GM21529 (cell line): Measurements from ENCODE around the gene BLOC1S4.
"Not testable (repeated sequence)": the region's sequence is repeated elsewhere in the genome, so short reads cannot be mapped to it uniquely, and the experiment has no call there.

Experiments used
- ATAC-seq: cut with Tn5 transposase; IDR thresholded peaks from one replicate; pipeline ENCODE4 v1.9.1; 2021; ENCODE audit not compliant: unreplicated experiment

Gene BLOC1S4

DNA sequence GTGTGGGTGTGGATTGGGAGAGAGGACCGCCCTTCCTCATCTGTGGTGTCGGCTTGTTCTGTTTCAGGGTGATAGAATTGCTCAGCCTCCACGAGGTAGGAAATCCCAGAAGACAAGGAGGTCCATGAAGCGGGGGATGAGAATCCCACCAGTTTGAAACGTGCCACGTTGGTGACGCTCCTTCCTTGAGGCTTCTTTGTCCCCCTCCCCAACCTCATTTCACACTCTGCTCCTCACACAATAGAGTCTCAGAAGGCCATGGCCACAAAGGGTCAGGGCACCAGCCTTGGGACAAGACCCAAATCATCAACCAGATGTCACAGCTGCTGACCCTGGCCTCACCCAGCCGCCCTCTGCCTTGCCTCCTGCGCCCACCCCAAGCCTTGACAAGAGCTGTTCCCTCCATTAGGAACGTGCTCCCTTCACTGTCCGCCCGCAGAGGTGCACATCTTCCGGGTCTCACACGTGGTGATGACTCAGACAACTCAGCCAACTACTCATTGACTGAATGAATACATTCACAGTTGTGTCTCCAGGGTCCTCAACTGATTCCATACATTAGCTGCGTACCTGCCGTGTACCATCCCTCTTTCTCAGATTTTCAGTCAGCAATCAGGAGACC lies 18.3 kb downstream of the BLOC1S4 start:
- no peak for ATAC-seq

DNA sequence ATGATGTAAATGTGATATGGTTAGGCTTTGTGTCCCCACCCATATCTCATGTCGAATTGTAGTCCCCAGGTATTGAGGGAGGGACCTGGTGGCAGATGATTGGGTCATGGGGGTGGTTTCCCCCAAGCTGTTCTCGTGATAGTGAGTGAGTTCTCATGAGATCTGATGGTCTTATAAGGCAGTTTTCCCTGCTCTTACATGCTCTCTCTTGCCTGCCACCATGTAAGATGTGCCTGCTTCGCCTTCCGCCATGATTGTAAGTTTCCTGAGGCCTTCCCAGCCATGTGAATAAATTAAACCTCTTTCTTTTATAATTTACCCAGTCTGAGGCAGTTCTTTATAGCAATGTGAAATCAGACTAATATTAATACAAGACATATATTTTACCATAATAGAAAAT lies 23.9 kb downstream of the BLOC1S4 start:
- ATAC-seq, result no peak

DNA sequence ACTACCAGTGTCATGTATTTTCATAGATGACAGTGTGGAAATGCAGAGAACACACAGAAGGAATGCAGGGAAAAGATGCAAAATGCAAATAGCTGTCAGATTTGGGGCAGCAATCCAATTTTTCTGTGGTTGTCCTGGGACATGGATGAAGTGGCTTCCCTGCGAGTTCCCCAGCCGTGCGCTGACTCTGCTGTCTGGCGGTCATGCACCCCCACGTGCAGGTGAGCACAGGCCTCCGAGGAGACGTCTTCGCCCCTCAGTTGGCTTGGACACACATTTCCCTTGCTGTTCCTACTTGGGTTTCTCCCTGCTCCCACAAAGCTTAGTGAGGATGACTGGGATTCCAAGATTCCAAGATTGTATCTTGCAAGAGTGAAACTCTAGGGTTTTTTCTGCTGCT lies 24.4 kb downstream of the BLOC1S4 start:
- ATAC-seq, result no peak

DNA sequence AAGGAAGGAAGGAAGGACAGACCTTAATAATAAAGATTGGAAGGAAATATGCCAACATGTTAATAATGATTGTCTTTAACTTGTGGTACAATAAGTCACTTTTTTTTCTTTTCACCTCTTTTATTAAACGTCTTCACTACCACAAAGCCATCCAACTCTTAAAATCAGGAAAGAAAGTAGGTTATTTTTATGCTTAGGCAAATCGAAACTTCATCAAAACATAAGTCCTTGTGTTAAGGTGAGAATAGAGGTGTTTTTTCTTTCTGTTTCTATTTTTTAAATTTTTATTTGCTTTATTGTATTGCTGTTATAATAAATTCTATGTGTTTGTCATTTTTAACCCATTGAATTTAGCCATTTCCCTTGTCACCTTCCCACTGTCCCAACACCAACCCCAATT lies 26.5 kb downstream of the BLOC1S4 start:
- ATAC-seq, result no peak

DNA sequence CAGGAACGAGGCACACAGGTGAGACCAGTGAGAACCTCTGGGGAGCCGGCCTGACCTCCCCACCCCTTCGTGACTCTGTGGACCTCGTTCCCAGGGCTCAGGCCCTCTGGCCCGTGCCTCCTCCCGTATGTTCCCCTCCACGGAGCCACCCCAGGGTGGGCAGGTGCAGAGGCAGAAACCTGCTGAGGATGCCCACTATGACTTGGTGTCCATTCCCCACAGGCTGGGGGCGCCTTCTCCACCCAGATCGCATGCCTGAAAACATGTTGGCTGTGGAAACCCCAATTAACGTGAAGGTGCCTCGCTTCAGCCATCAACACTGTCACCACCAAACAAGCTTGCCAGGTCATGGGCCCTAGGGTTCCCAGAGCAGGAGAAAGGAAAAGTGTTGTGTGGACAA lies 27.0 kb downstream of the BLOC1S4 start:
- ATAC-seq, result no peak

DNA sequence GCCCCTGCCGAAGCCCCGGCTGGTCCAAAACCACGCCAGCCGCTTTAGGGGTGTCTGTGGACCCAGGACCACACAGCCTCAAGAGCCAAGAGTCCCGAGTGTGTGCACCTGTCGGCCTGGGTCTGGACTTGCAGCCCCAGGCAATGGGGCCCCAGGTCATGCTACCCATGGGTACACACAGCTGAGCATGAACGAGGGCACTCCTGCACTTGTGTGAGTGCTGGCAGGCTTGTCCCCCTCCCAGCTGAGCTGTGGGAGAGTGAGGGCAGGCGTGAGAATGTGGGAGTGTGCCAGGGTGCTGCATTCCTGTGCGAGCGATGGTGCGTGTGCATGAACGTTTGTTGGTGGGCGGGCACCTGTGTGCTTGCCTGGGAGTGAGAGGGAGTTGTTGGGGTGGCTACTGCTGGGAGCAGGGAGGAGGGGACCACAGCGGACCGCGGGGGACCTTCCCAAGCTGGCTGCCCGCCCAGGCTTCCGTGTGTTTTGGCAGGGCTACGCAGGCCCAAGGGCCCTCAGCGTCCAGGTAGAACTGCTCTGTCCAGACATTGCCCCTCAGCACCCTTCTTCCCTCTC lies 30.8 kb downstream of the BLOC1S4 start:
- no peak for ATAC-seq

DNA sequence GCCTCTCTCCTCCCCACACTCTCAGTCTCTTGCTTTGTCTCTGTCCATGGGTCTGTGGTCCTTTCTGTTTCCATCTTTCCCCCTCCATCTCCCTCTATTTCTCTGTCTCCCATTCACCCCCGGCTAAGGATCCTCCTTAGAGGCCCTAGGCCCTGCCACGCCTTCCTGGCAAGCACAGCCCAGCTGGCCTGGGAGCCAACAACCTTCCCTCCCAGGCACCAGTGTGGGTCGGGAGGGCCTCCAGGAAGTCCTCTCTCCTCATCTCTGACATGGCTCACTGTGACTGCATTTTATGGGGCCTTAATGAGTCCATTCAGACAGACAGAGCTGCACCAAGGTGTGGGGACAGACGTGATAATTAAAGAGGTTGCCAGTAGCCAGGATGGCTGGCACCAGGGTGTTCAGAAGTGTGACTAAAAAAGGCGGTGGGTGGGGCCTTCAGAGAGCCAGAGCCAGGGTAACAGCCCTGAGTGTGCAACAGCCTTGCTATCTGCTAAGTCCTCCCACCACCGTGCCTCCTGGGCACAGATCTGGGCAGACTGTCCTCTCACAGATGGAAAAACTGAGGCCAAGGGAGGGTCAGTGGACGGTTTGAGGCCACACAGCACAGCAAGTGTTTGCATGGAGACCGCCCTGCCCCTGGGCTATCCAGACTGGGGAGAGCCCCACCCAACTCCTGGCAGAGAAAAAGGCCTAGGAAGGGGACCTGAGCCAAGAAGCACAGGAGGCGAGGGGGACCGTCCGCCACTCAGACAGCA lies 31.5 kb downstream of the BLOC1S4 start:
- no peak for ATAC-seq

DNA sequence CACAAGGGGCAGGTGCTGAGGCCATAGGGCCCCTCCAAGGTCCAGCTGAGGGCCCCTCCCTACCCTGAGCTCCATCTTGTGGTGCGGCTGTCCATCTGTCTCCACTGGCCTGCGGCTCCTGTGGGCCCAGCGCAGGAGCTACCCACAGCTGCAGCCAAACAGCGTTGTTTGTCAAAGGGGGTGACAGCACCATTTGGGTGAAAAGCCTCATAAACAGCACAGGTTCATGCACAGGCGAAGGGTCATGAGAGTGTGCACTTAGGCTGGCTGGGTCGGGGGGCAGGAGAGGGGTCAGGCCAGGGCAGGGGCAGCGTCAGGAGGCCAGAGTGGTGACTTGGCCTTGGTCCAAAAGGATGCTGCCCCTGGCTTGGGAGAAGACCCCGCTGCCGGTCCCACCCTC lies 32.3 kb downstream of the BLOC1S4 start:
- ATAC-seq, result no peak

DNA sequence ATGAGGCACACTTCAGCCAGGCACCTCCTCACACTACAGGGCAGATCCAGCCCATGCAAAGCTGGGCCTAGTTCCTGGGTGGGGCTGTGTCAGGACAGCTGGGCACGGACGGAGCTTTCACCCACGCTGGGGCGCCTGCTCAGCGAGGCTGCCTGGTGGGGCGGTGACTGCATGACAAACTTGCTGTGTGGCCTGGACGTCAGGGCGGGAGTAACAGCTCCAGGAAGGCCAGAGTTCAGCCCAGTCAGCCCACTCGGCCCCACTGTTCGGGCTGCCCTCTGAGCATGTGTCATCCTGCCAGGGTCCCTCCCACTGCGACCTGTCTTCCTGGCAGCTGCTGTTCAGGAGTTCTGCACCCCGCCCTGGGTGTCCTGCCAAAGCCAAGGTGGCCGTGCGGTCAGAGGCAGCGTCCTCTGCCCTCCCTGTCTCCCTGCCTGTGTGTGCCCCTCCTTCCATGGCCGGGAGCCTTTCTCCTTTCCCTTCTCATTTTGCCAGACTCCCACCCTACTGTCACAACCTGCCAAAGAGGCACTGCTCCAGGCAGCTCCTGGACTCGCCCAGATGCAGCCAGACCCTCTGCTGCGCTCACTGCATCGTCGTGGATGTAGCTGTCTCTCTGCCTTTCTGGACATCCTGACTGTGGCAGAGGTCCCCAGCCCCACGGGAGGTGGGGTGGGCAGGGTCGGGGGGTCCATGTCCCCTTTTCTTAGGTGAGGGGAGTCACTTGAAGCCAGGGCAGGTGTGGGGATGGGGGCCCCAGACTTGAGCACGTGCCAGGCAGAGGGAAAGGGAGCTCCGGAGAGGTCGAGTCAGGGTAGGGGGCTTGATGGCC lies 33.6 kb downstream of the BLOC1S4 start:
- ATAC-seq, result no peak

DNA sequence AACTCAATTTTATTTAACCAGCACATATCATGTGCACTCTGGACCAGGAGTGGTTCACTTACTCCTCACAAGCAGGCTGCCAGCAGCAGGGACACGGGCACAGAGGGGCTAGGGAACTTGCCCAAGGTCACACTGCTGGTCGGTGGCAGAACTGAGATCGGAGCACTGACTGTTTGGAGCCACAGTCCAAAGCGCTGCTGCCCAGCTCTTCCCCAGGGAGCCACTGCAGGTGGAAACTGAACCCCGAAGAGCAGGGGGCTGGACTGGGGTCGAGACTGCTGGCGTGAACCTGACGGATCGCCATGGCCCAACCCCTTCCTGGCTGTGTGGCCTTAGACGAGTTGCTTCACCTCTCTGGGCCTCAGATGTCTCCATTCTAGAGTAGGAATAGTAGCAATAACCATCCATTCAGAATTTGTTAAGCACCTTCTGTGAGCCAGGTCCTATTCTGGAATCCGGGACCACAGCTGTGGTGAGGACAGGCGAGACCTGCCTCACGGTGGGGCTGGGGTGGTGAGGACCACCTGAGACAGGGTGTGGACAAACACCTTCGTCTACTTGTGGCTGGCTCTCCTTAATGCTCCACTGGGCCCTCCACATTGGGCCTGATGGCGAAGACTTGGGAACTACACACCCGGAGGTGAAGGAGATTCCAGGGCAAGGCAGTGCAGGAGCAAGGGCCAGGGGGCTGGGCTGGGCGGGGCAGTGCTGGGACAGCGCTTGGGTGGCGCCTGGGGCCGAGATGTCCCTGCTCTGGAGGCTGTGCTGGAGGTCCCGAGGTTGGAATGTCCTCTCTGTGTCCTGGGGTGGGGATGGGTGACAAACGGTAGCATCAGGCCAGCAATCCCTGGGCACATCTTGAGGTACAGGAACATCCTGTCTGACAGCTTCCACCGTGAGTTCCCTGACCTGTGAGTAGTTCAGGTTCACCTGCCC lies 34.6 kb downstream of the BLOC1S4 start:
- ATAC-seq, result no peak

DNA sequence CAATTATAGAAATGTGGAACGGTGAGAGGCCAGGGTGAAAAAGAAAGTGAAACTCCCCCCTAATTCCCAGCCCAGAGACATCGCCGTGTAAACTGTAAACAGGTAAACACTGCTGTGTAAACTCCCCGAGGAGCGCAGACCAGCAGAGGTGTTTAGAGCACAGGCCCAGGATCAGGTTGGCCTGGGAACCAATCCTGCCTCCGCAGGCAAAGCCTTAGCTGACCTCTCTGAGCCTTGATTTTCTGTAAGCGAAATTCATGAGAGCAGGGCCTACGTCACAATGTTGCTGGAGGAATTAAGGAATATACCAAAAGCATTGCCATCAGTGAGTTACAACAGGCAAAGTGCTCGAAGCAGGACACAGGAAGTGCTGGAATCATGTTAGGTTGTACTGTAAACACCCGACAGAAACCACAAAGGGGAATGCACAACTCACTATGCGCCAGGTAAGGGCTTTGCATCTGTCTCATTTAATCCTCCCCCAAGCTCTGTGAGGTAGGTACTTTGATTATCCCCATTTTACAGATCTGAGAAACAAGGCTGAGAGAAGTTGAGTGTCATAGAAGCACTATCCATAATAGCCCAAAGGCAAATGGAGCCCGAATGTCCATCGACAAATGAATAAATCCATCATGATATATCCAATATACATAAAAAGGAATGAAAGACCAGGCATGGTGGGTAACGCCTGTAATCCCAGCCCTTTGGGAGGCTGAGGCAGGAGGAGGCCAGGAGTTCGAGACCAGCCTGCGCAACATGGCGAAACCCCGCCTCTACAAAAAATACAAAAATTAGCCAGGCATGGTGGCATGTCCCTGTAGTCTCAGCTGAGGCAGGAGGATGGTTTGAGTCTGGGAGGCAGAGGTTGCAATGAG lies 35.9 kb downstream of the BLOC1S4 start:
- ATAC-seq, result no peak

DNA sequence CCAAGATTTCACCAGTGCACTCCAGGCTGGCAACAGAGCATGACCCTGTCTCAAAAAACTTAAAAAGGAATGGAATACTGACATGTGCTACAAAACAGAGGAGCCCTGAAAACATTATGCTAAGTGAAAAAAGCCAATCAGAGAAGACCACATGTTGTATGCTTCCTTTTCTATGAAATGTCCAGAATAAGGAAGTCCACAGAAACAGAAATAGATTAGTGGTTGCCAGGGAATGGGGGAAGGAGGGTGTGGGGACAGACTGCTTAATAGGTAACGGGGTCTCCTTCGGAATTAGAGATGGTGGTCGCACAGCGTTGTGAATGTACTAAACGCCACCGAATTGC lies 36.5 kb downstream of the BLOC1S4 start:
- ATAC-seq, result no peak

DNA sequence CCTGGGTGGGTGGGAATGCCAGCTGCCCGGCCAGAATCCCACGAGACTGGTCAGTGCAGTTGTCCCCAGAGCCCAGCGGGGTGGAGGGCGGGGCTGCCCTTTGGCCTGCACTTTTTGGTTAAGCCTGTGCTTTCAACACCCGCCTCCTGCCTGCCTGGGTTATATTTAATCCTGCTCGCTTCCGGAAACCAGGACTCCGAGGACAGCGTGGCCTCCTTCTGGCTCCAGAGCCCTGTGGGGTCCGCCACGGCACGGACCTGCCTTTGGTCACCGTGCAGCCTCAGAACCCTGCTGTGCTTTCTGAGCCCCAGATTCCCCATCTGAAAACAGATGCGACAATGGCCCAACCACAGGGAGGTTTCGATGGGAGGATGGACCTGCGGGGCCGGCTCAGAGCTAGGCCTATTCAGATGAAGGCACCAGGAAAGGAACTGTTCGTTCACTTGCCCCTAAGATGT lies 37.2 kb downstream of the BLOC1S4 start:
- no peak for ATAC-seq

DNA sequence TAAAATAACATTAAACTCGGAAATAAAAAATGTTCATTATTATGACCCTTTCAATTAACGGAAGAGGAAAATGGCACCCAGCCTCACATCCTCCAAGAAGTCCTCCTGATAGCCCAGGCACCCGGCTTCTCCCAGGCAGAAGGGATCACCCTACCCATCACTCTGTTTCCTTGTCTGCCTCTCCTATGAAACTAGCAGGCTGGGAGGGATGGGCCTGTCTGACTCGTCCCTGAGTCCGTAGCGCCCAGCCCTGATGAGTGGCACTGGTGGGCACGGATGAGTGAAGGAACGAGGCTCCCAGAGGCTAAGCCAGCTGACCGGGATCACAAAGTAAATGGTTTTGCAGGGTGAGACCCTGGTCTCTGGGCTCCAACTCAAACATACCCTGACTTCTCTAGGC lies 37.9 kb downstream of the BLOC1S4 start:
- no peak for ATAC-seq

DNA sequence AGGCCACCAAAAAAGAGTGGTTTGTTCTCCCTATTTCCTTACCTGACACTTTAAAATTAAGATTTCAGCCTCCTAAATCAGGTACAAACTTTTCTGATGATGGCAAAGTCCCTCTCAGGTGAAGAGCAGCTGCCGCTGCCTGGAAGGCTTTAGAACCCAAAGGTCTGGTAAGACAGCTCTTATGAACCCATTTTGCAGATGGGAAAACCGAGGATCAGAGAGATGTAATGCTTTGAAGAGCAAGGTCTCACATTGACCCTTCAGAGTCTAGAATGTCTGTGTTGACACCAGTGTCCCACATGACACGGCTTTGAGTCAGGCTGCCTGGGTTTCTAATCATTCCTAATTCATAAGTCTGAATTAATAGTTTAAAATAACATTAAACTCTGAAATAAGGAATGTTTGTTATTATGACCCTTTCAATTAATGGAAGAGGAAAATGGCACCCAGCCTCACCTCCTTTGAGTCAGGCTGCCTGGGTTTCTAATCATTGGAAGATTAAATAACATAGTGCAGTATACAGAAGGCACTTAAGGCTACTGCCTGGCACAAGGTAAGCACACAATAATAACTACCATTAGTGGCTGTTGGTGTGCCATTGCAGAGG lies 38.6 kb downstream of the BLOC1S4 start:
- no peak for ATAC-seq

DNA sequence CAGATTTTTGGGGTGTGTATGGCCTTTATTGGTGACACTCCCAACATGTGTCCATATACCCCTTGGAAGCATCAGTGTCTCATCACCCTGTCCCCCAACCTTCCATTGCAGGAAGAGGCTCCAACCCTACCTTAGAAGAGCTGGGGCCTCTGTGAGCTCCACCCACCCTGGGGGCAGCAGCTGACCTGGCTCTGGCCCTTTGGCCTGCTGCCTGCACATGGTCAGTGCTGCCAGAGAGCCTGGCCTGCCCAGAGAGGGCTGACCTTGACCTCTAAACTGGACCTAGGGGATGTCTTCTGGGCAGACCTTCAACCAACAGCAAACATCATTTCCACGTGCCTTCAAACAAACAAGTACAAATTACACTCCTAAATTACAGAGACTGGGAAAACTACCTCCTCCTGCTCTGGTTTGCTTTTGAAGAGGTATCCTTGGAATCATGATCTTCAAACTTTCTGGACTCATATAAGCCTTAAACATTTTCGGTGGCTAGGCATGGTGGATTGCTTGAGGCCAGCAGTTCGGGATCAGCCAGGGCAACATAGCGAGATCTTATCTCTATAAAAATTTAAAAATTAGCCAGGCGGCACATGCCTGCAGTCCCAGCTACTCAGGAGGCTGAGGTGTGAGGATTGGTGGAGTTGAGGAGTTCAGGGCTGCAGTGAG lies 39.2 kb downstream of the BLOC1S4 start:
- ATAC-seq, result no peak

DNA sequence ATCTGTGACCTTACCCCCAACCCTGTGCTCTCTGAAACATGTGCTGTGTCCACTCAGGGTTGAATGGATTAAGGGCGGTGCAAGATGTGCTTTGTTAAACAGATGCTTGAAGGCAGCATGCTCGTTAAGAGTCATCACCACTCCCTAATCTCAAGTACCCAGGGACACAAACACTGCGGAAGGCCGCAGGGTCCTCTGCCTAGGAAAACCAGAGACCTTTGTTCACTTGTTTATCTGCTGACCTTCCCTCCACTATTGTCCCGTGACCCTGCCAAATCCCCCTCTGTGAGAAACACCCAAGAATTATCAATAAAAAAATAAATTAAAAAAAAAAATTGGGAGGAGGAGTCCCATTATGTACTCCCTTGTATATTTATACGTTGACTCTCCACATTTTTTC lies 40.4 kb downstream of the BLOC1S4 start:
- ATAC-seq, result not testable (repeated sequence)

DNA sequence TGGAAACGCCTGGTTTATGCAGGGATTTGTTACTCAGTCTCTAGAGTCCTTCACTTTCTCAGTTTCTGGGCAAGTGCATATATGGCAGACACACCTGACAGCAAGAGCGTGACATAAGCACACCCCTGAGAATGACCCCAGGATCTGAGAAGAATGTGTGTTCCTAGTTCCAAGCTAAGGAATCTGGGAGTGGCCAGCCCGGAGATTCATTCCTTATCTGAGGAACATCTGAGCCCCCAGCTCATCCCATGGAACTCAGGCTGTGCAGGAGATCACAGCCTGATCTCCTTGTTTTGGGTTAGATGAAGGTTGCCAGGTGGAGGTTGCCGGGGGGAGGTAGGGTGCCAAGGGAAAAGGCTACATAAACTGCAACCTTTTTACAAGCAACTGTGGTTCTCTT lies 42.8 kb downstream of the BLOC1S4 start:
- no peak for ATAC-seq

DNA sequence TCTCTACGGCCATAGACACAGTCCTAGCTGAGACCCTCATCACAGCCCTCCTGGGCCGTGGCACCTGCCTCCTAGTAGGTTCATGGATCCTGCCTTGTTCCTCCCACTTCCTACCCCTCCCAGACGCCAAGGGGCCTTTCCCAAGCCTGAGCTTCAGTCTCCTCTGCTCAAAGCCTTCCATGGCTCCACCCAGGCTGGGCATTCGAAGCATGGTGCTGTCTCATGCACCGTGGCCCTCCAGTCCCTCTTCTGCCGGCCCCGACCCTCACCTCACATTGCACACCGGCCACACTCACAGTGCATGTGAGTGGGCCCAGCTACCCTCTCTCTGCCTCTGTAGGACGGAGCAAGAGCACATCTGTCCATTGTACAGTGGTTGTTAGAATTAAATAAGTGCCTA lies 44.9 kb downstream of the BLOC1S4 start:
- ATAC-seq, result no peak
